AG10803 (cell line): ENCODE measurements around the gene SNX22.
A peak's percentile ranks its signal among the peaks of the same experiment; 100 is the strongest.

Experiments used
- DNase-seq: peaks from one replicate; pipeline ENCODE4 v3.0.0; 2010; ENCODE audit warnings: low read depth
- H3K4me3 ChIP-seq: 2 replicates; pipeline ENCODE4 v1.5.1; 2011; ENCODE audit warnings: mild to moderate bottlenecking, low read length, control low read depth
- CTCF ChIP-seq: conservative IDR thresholded peaks from 2 replicates; pipeline ENCODE4 v1.5.1; 2011; ENCODE audit warnings: mild to moderate bottlenecking, low read length, control low read depth, inconsistent platforms

SNX22 gene

GRCh38 chr15:64149893-64150578 lies 1.5 kb upstream of the SNX22 start:
- no peak for TF ChIP-seq CTCF
- H3K4me3 ChIP-seq = no peak overlapping the region
- no peak for DNase-seq

GRCh38 chr15:64152507-64153387 lies 1.2 kb downstream of the SNX22 start:
- H3K4me3 ChIP-seq = no peak overlapping the region
- no peak for DNase-seq
- no peak for TF ChIP-seq CTCF

GRCh38 chr15:64153480-64154367 lies 2.2 kb downstream of the SNX22 start:
- DNase-seq = peak; percentile 80
- H3K4me3 ChIP-seq = no peak overlapping the region
- TF ChIP-seq CTCF = peak; percentile 94

GRCh38 chr15:64155802-64156651 lies 4.5 kb downstream of the SNX22 start:
- no peak for TF ChIP-seq CTCF
- no peak for DNase-seq
- no peak overlapping the region for H3K4me3 ChIP-seq

- no peak for DNase-seq
- no peak for TF ChIP-seq CTCF
- no peak overlapping the region for H3K4me3 ChIP-seq
Measured at GRCh38 chr15:64156652-64157331, 5.3 kb downstream of the SNX22 start.
